Stimulated activated CD4-positive, alpha-beta T cell treated with anti-CD3 and anti-CD28 coated beads, Interleukin-1b, Interleukin-23, amount 100 ng/mL, for 4 hours (primary cell): ENCODE data around the gene FLRT2.

Source experiments
- DNase-seq, 2 donors: peaks; one replicate each; pipeline ENCODE4 v3.0.0-alpha.2; 2020; ENCODE audit warnings: low read depth in 2 of 2

The FLRT2 gene, protein sequence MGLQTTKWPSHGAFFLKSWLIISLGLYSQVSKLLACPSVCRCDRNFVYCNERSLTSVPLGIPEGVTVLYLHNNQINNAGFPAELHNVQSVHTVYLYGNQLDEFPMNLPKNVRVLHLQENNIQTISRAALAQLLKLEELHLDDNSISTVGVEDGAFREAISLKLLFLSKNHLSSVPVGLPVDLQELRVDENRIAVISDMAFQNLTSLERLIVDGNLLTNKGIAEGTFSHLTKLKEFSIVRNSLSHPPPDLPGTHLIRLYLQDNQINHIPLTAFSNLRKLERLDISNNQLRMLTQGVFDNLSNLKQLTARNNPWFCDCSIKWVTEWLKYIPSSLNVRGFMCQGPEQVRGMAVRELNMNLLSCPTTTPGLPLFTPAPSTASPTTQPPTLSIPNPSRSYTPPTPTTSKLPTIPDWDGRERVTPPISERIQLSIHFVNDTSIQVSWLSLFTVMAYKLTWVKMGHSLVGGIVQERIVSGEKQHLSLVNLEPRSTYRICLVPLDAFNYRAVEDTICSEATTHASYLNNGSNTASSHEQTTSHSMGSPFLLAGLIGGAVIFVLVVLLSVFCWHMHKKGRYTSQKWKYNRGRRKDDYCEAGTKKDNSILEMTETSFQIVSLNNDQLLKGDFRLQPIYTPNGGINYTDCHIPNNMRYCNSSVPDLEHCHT

GRCh38 chr14:85529803-85530574 is at the start of gene FLRT2:
Gene FLRT2, plus strand, starts transcription at chr14:85530144. Its CDS starts 91,371 bp downstream, at chr14:85621515.
- DNase-seq = no peak

- no peak for DNase-seq
Observed at GRCh38 chr14:85481471-85481870, 48.5 kb upstream of the FLRT2 start.

- DNase-seq = no peak
Observed at GRCh38 chr14:85482552-85482951, 47.4 kb upstream of the FLRT2 start.

DNA sequence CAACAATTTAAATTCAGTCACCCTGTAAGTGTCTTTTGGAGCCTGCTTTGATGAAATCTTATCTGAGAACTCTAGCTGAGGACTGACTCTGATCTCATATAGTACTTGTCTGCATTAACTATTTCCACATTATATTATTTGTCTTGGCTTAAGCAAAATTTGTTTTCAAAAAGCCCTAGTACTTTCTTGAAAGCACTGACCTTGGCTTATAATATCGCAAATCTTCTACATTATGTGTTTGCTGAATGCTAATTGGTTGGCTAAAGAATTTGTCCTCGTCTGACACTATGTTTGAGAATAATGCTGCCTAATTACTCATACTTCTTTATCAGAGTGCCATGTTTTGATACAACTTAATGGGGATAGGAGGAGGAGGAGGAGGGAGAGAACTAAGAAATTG is 46.9 kb upstream of the FLRT2 start:
- no peak for DNase-seq

GRCh38 chr14:85483652-85484051 is 46.3 kb upstream of the FLRT2 start:
- no peak for DNase-seq

- no peak for DNase-seq
Observed at GRCh38 chr14:85487215-85487614, 42.7 kb upstream of the FLRT2 start.

GRCh38 chr14:85501751-85502150 is 28.2 kb upstream of the FLRT2 start:
- no peak for DNase-seq

- DNase-seq = no peak
Observed at GRCh38 chr14:85508863-85509262, 21.1 kb upstream of the FLRT2 start.

DNA sequence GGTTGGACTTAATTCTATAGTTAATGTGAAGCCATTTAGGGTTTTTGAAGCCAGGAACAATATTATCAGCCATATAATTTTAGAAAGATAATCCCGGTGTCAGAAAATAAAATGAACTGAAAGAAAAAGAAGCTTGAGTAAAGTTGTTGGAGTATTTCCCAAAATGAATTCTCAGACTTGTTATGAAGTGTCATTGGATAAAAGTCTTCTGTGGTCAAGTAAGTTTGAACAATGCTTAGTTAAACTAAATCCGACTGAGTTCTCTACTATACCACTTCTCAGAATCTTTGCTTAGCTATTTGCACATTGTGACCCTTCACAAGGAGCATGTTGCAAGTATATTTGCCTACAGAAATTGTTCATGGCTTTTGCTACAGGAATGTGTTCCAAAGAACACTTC is 17.5 kb upstream of the FLRT2 start:
- DNase-seq = no peak

DNA sequence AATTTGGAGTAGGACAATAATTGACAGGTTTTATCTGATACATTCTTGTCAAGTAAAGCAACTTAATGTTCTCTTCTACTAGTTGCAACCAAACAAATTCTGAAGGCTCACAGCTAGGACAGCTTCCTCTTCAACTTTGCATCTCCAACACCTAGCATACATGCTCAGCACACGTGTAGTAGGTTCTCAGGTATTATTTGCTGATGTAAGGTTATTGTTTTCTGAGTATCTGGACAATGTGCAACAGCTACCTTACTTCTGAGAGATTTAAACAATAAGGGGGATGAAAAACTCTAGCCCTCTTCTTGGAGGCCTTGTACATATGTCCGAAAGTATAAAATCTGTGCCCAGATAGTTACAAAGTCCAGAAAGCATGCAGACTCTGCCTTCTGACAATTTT is 15.5 kb upstream of the FLRT2 start:
- DNase-seq = no peak

DNA sequence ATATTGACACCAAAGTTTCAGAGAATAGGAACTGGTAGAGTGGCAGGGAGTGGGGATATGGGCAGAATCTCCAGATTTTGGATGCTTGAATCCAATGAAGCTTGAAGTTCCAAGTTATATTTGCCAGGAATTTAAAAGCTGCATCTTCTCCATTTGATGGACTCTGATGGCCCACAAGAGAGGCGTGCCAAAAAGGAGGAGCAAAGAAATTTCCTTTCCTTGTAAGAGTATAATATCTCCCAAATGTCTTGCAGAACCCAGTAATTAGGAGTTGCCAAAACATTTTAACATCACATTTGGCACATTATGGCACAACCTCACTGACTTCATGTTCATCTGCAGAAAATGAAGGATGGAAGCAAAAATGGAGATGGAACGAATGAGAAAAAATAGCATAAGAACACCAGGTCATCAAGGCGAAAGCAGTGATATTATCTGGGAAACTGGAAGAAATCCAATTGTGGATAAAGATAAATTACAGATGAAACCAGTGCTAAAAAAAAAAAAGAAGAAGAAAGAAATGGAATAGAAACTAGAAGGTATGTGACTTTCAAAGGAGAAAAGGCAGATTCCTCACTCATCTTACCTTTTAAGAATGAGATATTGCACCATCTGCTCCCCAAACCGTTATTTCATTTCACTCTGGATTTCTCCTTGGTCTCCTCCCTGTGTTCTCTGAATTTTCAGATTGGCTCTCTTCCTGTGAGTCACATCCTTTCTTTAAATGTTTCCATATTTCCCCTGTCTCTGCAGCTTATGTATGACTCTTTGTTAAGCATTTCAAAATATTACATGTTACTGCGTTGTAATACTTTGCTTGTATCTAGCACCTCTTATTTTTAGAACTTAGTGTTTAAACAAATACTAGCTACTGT is 13.5 kb upstream of the FLRT2 start:
- DNase-seq = no peak

GRCh38 chr14:85517114-85517688 is 12.7 kb upstream of the FLRT2 start:
- no peak for DNase-seq

DNA sequence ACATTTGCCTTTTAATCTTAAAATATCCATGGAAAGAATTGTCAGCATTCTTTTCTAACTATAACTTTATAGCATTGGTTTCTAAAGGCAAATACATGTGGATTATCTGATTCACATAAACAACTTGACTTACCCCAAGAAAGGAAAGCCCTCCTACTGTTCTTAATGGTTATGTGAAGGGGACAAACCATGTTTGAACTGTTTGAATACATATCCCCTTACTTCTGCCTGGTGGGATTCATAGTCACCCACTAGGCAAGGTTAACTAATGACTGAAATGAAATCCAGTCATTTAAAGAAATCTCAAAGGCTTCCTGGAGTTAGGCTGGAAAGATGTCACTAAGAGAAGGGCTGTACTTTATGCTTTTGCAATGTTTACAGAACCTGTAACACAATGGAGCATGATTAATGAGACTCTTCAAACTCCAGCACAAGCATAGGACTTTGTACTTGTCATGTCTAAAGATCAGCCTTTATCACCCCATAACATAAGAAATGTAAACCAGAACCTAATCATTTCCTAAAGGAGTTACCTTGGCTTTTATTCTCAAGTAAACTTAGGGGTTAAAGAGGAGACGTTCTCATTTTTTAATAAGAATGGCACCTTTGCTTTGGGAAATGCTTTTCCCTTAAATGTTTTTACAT is 10.2 kb upstream of the FLRT2 start:
- DNase-seq = no peak

- no peak for DNase-seq
Observed at GRCh38 chr14:85520581-85520980, 9.4 kb upstream of the FLRT2 start.

DNA sequence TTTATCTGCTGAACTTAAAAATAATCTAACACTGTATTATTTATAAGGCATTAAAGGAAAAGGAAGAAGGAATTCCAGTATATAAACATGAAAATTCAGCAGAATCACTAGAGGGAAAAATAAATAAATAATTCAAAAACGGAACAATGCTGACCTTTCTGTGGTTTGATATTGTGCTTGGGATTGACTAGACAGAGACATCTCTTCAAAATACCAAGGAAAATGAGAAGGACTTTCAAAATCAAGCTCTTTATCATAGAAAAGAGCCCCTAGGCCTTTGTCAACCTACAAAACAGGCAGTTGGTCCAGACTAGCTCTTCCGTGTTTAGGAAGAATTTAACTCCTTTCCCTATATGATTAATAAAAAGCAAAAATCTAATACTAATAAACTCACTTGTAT is 6.3 kb upstream of the FLRT2 start:
- no peak for DNase-seq

- DNase-seq = no peak
Observed at GRCh38 chr14:85527006-85527405, 2.9 kb upstream of the FLRT2 start.

GRCh38 chr14:85527445-85528035 is 2.4 kb upstream of the FLRT2 start:
- no peak for DNase-seq

DNA sequence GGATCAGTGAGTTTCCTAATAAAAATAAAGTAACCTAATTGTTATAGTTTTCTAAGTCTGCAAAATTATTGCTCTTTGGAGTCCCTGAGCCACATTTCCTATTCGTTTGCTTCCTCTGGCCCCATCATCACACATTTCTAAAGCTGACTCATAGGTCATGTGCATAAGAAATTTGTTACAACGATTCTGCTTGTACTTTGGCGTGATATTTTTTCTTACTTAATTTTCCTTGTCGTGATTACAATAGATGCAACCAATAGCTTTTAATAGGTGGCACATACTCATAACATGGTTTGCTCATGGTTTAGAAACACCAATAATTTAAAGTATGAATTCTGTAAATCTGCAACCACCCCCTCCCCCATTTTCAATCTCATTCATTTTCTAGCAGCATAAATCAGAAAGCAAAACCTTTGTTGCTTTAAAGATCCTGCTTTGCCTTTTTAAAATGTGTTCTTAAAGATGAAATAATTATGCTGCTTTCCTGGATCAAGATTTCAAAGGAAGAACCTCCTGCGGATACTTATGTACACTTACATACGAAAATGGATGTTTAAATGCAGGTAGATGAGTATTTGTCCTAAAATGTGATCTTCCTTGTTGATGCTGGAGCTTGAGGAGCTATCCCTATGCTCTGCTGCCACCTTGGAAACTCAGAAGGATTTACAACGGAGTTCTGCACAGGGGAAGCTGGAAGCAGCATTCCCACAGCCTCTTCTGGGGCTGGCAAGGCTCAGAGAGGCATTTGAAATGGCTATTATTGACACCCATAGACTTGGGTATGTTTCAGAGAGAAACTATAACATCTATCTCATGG is 1.7 kb upstream of the FLRT2 start:
- no peak for DNase-seq

GRCh38 chr14:85528897-85529631 is 880 bp upstream of the FLRT2 start:
- DNase-seq = no peak
